ENCODE data around the gene SCMH1.

GRCh38 chr1:41280202-41281032, 38.3 kb upstream of the SCMH1 start:
- TF ChIP-seq CTCF (IDR thresholded peaks at IDR 0.05 in 8 of 11, conservative IDR thresholded peaks at IDR 0.05 in 3 of 11) (no peak), POLR2AphosphoS5 (IDR thresholded peaks at IDR 0.05) (no peak), POLR2A (IDR thresholded peaks at IDR 0.05) (no peak)

Measured in spleen (tissue), 7 donors.